Superior temporal gyrus (tissue), 1 donor: ENCODE data around the gene PRSS1.

Experiments used
- DNase-seq: peaks from one replicate; pipeline ENCODE4 v3.0.0-alpha.2; 2016; ENCODE audit errors: extremely low spot score

PRSS1 gene

GRCh38 chr7:142793156-142793555, 43.9 kb downstream of the PRSS1 start:
- no peak for DNase-seq

GRCh38 chr7:142795339-142795863, 46.1 kb downstream of the PRSS1 start:
- no peak for DNase-seq

GRCh38 chr7:142796001-142796500, 46.8 kb downstream of the PRSS1 start:
- DNase-seq: no peak

GRCh38 chr7:142796501-142797390, 47.5 kb downstream of the PRSS1 start:
- no peak for DNase-seq

- no peak for DNase-seq
Measured at GRCh38 chr7:142797391-142798377, 48.4 kb downstream of the PRSS1 start.

GRCh38 chr7:142798451-142799436, 49.5 kb downstream of the PRSS1 start:
- no peak for DNase-seq

GRCh38 chr7:142799437-142799835, 50.2 kb downstream of the PRSS1 start:
- no peak for DNase-seq

- DNase-seq: no peak
Measured at GRCh38 chr7:142800088-142800487, 50.8 kb downstream of the PRSS1 start.

- no peak for DNase-seq
Measured at GRCh38 chr7:142800699-142801260, 51.5 kb downstream of the PRSS1 start.

- no peak for DNase-seq
Measured at GRCh38 chr7:142801601-142802295, 52.5 kb downstream of the PRSS1 start.

- no peak for DNase-seq
Measured at GRCh38 chr7:142802301-142802700, 53.0 kb downstream of the PRSS1 start.
